Motor neuron (in vitro differentiated cells): ENCODE results near the gene SETD1B. TPM values are rescaled to one million over a fixed set of nuclear protein-coding genes. Genes with fewer than 3 reads are reported as not detected.

Source experiments
- ATAC-seq, 8 experiments: fragments of 200-7000 bp; cut with Tn5 transposase; replicated peaks in 6 of 8; 2 replicates each; pipeline ENCODE4 v1.8.0; 2021; ENCODE audit warnings: mild to moderate bottlenecking in 8 of 8, moderate library complexity in 8 of 8
- H3K27ac ChIP-seq, 2 donors: fragments of 250-450 bp; sonication (Bioruptor Pico); 2 replicates each; pipeline ENCODE4 v1.9.0; 2021; ENCODE audit warnings: antibody characterized with exemption in 2 of 2, mild to moderate bottlenecking in 2 of 2, moderate library complexity in 1 of 2
- H3K4me1 ChIP-seq, 2 donors: fragments of 250-450 bp; sonication (Bioruptor Pico); replicated peaks in 1 of 2; 2 replicates each; pipeline ENCODE4 v1.6.1; 2021; ENCODE audit warnings: antibody characterized with exemption in 2 of 2, mild to moderate bottlenecking in 2 of 2, moderate library complexity in 1 of 2
- H3K4me3 ChIP-seq, 5 donors: fragments of 250-450 bp; sonication (Bioruptor Pico); 2 replicates each; pipeline ENCODE4 v1.9.0; 2021; ENCODE audit warnings: antibody characterized with exemption in 5 of 5, mild to moderate bottlenecking in 5 of 5, moderate library complexity in 4 of 5
- WGBS, 10 experiments: fragments of 450-650 bp; shearing (Covaris generic); methylation state at CpG; one replicate each; pipeline ENCODE4 v1.0.0; 2022; 5-methylcytosine and 5-hydroxymethylcytosine counted together
- in situ Hi-C, 9 experiments: fragments of 400-800 bp; cut with MboI; loops; one replicate each; pipeline ENCODE4 v1.15.0; 2021; ENCODE audit warnings: low sequenced_read_pairs in 9 of 9, low pct_unique_long_range_greater_than_20kb in 2 of 9; ENCODE audit not compliant: unreplicated experiment in 9 of 9
- total RNA-seq, 8 experiments: library from RNA; unstranded; fragments of 300-600 nt; gene quantifications; 2 replicates each; pipeline versions ENCODE4 v1.2.3 to v1.2.4, GENCODE V29; 2022

The SETD1B gene
- total RNA-seq, 8 experiments from 2014 or later = 3.1 to 16.2 (median 5.0) TPM

DNA sequence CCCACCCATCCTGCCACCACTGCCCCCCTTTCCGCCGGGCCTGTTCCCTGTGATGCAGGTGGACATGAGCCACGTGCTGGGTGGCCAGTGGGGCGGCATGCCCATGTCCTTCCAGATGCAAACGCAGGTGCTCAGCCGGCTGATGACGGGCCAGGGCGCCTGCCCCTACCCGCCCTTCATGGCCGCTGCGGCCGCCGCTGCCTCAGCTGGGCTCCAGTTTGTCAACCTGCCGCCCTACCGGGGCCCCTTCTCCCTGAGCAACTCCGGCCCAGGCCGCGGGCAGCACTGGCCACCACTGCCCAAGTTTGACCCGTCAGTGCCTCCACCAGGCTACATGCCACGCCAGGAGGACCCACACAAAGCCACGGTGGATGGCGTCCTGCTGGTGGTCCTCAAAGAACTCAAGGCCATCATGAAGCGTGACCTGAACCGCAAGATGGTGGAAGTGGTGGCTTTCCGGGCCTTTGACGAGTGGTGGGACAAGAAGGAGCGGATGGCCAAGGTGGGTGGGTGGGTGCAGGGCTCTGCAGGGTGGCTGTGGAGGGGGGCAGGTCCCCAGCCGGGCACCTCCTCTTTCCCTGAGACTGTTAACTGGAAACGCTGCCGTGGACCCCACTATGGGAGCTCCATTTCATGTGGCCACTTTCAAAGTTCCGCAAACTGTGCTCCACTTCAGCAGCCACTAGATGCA lies 10.8 kb downstream of the SETD1B start:
- Histone ChIP-seq H3K4me3 (no peak overlapping the region), H3K4me1 (peaks cover 10 to 14% of the 10 kb centered on the region in 2 donors), H3K27ac (no peak overlapping the region)
- no peak for ATAC-seq
- 80 to 100% (median 97%) methylated on average over 1 to 11 of the region's 31 CpGs; no CpG with 5 or more reads in 6 of the 10 experiments for WGBS, 10 experiments
- in situ Hi-C loops = no loop called here

- in situ Hi-C loops = no loop called here
- Histone ChIP-seq H3K27ac (no peak overlapping the region), H3K4me3 (no peak overlapping the region), H3K4me1 (peaks cover 10 to 14% of the 10 kb centered on the region in 2 donors)
- no peak for ATAC-seq
- 93 to 100% (median 100%) methylated on average over 1 to 4 of the region's 8 CpGs; no CpG with 5 or more reads in 4 of the 10 experiments for WGBS, 10 experiments
Observed at GRCh38 chr12:121815263-121815662, 11.5 kb downstream of the SETD1B start.

DNA sequence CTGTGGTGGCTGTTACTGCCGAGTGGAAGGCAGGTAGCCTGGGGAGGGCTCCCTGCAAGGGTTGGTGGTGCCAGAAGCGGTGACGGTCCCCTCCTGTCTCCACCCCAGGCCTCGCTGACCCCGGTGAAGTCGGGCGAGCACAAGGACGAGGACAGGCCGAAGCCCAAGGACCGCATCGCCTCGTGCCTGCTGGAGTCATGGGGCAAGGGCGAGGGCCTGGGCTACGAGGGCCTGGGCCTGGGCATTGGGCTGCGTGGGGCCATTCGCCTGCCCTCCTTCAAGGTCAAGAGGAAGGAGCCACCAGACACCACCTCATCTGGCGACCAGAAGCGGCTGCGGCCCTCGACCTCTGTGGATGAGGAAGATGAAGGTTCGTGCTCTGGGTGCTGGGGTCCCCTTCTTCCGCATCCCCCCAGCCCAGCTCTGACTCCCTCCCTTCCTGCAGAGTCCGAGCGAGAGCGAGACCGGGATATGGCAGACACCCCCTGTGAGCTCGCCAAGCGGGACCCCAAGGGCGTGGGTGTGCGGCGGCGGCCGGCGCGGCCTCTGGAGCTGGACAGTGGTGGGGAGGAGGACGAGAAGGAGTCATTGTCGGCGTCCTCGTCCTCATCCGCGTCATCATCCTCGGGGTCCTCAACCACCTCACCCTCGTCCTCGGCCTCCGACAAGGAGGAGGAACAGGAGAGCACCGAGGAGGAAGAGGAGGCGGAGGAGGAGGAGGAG lies 13.3 kb downstream of the SETD1B start:
- 94 to 100% (median 99%) methylated on average over 3 to 13 of the region's 47 CpGs; no CpG with 5 or more reads in 6 of the 10 experiments for WGBS, 10 experiments
- no peak for ATAC-seq
- peaks cover 5 to 7% of the 10 kb centered on the region in 2 donors for H3K4me1 ChIP-seq
- no peak overlapping the region for H3K27ac ChIP-seq
- in situ Hi-C loops = no loop called here
- H3K4me3 ChIP-seq = no peak overlapping the region

GRCh38 chr12:121817648-121818043 lies 13.8 kb downstream of the SETD1B start:
- ATAC-seq = no peak
- H3K4me3 ChIP-seq = no peak overlapping the region
- WGBS, 10 experiments = 91 to 100% (median 92%) methylated on average over 1 to 11 of the region's 18 CpGs; no CpG with 5 or more reads in 5 of the 10 experiments
- peaks cover 5 to 7% of the 10 kb centered on the region in 2 donors for H3K4me1 ChIP-seq
- in situ Hi-C loops = no loop called here
- H3K27ac ChIP-seq = no peak overlapping the region

DNA sequence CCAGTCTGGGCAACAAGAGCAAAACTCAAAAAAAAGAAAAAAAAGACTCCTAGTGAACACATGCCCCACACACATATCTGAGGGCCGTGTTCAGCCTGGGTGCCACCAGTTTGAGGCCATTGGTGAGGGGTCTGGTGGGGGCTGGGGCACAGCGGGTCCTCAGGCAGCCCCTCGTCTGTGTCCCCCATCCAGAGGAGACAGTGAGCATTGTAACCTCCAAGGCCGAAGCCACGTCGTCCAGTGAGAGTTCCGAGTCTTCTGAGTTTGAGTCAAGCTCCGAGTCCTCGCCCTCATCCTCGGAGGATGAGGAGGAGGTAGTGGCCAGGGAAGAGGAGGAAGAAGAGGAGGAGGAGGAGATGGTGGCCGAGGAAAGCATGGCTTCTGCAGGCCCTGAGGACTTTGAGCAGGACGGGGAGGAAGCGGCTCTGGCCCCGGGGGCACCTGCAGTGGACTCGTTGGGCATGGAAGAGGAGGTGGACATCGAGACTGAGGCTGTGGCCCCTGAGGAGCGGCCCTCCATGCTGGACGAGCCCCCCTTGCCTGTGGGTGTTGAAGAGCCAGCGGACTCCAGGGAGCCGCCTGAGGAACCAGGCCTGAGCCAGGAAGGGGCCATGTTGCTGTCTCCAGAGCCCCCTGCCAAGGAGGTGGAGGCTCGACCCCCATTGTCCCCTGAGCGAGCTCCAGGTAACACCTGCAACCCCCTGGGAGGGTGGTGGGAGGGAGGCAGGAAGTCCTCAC lies 15.6 kb downstream of the SETD1B start:
- no peak overlapping the region for H3K27ac ChIP-seq
- in situ Hi-C loops = no loop called here
- ATAC-seq = no peak
- H3K4me1 ChIP-seq = no peaks in the 10 kb centered on the region
- no peak overlapping the region for H3K4me3 ChIP-seq
- WGBS, 10 experiments = 94 to 100% (median 100%) methylated on average over 2 to 9 of the region's 22 CpGs; no CpG with 5 or more reads in 7 of the 10 experiments

GRCh38 chr12:121820056-121820455 lies 16.2 kb downstream of the SETD1B start:
- 69 to 100% (median 88%) methylated on average over 1 to 7 of the region's 7 CpGs; no CpG with 5 or more reads in 4 of the 10 experiments for WGBS, 10 experiments
- Histone ChIP-seq H3K4me3 (no peak overlapping the region), H3K27ac (no peak overlapping the region), H3K4me1 (no peaks in the 10 kb centered on the region)
- in situ Hi-C loops = no loop called here
- no peak for ATAC-seq

DNA sequence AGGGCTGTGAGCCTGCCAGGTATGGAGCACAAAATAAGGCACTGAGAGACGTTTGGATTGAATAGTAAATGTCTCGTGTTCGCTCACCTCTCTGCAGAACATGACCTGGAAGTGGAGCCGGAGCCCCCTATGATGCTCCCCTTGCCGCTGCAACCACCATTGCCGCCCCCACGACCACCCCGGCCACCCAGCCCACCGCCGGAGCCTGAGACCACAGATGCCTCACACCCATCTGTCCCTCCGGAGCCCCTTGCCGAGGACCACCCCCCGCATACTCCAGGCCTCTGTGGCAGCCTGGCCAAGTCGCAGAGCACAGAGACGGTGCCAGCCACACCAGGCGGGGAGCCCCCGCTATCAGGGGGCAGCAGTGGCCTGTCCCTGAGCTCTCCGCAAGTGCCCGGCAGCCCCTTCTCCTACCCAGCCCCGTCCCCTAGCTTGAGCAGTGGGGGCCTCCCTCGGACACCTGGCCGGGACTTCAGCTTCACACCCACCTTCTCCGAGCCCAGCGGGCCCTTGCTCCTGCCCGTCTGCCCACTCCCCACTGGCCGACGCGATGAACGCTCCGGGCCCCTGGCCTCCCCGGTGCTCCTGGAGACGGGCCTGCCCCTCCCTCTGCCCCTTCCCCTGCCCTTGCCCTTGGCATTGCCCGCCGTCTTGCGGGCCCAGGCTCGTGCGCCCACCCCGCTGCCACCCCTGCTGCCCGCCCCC lies 18.7 kb downstream of the SETD1B start:
- no peaks in the 10 kb centered on the region for H3K4me1 ChIP-seq
- ATAC-seq = peak in 5 of 8 experiments; percentile 18 to 39 (median 30)
- no peak overlapping the region for H3K27ac ChIP-seq
- H3K4me3 ChIP-seq = no peak overlapping the region
- in situ Hi-C loops = no loop called here
- WGBS, 10 experiments = 60 to 100% (median 86%) methylated on average over 1 to 5 of the region's 39 CpGs; no CpG with 5 or more reads in 4 of the 10 experiments

DNA sequence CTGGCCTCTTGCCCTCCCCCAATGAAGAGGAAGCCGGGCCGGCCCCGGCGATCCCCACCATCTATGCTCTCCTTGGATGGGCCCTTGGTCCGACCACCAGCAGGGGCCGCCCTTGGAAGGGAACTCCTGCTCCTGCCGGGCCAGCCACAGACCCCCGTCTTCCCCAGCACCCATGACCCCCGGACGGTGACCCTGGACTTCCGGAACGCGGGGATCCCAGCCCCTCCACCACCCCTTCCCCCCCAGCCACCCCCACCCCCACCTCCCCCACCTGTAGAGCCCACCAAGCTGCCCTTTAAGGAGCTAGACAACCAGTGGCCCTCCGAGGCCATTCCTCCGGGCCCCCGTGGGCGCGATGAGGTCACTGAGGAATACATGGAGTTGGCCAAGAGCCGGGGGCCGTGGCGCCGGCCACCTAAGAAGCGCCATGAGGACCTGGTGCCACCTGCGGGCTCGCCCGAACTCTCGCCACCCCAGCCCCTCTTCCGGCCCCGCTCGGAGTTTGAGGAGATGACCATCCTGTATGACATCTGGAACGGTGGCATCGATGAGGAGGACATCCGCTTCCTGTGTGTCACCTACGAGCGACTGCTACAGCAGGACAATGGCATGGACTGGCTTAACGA lies 19.4 kb downstream of the SETD1B start:
- whole genome bisulfite sequencing, 10 experiments = 100% methylated on average over 1 of the region's 36 CpGs; no CpG with 5 or more reads in 9 of the 10 experiments

DNA sequence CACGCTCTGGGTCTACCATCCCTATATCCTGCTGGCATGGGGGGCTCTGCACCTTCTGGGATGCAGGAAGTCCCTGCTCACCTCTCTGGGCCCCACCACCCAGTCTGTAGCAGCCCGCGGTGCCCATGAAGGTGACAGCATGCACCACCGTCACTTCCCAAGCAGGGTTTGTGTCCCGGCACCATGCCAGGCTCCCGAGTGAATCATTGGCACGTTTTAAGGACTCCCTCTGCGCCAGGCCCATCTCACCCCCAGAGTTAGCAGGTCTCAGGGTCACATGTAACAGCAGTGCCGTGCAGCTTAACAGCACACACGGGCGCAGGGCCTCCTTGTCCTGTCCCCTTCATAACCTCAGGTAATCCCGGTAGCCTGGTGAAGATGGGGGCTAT lies 19.9 kb downstream of the SETD1B start:
- H3K27ac ChIP-seq = no peak overlapping the region
- no peak for ATAC-seq
- H3K4me1 ChIP-seq = no peaks in the 10 kb centered on the region
- in situ Hi-C loops = no loop called here
- no peak overlapping the region for H3K4me3 ChIP-seq
- WGBS, 10 experiments = 0 to 100% (median 81%) methylated on average over 1 to 5 of the region's 12 CpGs; no CpG with 5 or more reads in 4 of the 10 experiments

More for the DNA sequence above, 19.4 kb downstream of the SETD1B start:
- peak in 5 of 8 experiments; percentile 31 to 45 (median 33) for ATAC-seq
- Histone ChIP-seq H3K4me3 (no peak overlapping the region), H3K4me1 (no peaks in the 10 kb centered on the region), H3K27ac (no peak overlapping the region)
- in situ Hi-C loops = no loop called here

DNA sequence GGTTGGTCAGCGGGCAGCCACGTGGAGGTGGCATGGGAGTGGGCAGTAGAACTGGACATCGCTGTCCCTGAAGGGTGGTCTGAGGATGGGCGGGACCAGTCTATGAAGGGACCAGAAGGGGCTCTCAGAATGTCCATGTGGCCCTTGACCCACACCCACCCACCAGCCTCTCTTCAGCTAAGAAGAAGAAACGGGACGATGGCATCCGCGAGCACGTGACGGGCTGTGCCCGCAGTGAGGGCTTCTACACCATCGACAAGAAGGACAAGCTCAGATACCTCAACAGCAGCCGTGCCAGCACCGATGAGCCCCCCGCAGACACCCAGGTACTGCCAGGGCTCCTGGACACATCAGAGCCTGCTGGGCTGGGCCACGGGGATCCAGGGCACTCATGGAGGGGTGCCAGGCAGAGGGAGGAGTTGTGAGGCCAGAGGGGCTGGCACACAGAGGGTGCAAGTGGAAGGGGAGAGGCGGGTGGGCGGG lies 21.3 kb downstream of the SETD1B start:
- H3K4me3 ChIP-seq = no peak overlapping the region
- peaks cover 0 to 2% of the 10 kb centered on the region in 2 donors for H3K4me1 ChIP-seq
- no peak overlapping the region for H3K27ac ChIP-seq
- in situ Hi-C loops = no loop called here
- ATAC-seq = no peak
- 90 to 100% (median 96%) methylated on average over 2 to 8 of the region's 18 CpGs; no CpG with 5 or more reads in 5 of the 10 experiments for WGBS, 10 experiments

DNA sequence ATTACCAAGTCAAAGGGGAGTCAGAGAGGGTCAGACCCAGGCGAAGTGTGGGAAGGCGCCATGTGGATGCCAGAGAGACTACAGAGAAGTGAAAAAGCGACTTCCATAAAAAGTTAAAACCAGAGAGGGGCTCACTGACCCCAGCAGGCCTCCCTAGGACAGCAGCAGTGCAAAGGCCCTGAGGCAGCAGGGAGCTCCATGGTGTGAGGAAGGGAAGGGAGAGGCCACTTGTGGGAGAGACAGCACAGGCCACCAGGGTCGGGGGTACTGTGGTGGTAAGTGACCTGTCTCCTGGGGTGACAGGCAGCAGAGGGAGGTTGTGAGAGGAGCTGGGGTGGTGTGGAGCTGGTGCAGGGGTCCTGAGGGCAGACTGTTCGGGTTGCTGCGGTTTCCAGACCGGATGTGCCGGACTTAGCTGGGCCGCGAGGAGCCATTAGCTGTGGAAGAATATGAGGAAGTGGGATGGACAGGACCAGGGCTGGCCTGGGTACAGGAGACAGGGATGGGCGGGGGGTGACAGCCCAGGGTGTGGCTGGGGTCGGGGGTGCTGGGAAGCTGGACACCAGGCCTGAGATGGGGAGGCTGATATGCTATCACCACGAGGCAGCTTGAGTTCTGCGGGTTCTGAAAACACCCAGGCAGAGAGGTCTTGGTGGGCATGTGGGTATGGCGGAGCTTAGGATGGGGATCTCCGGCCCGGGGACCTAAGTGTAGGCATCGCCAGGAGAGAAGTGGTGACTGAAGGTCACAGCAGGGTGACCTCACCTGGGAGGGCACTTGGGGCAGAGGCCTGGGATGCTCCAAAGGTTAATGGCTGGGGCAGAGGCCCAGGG lies 22.7 kb downstream of the SETD1B start:
- no peak overlapping the region for H3K4me3 ChIP-seq
- no peak for ATAC-seq
- no peak overlapping the region for H3K27ac ChIP-seq
- 80 to 100% (median 92%) methylated on average over 1 to 4 of the region's 18 CpGs; no CpG with 5 or more reads in 2 of the 10 experiments for WGBS, 10 experiments
- in situ Hi-C loops = no loop called here
- peaks cover 0 to 2% of the 10 kb centered on the region in 2 donors for H3K4me1 ChIP-seq
